HG03460 (cell line): Measurements from ENCODE around the gene TTBK2.

ENCODE experiments used
- ATAC-seq: cut with Tn5 transposase; IDR thresholded peaks from one replicate; pipeline ENCODE4 v1.9.1; 2021; ENCODE audit not compliant: unreplicated experiment

TTBK2 gene

DNA sequence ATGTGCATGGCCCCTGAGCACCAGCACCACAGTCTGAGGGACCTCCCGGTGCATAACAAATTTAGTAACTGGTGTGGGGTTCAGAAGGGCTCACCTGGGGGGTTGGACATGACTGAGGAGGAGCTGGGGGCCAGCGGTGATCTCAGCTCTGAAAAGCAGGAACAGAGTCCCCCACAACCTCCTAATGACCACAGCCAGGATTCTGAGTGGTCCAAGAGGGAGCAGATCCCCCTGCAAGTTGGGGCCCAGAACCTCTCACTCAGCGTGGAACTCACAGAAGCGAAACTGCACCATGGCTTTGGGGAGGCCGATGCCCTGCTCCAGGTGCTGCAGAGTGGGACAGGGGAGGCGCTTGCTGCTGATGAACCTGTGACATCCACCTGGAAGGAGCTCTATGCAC is 226.6 kb downstream of the TTBK2 start:
- no peak for ATAC-seq

DNA sequence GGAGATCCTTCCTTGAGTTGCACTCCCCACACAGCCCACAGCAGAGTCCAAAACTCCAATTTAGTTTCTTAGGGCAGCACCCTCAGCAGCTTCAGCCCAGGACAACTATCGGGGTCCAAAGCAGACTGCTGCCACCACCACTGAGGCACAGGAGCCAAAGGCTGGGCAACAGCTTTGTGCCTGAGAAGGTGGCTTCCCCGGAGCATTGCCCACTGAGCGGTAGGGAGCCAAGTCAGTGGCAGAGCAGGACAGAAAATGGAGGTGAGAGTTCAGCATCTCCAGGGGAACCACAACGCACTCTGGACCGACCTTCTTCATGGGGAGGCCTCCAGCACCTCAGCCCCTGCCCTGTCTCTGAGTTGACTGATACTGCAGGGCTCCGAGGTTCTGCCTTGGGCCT is 227.1 kb downstream of the TTBK2 start:
- no peak for ATAC-seq

DNA sequence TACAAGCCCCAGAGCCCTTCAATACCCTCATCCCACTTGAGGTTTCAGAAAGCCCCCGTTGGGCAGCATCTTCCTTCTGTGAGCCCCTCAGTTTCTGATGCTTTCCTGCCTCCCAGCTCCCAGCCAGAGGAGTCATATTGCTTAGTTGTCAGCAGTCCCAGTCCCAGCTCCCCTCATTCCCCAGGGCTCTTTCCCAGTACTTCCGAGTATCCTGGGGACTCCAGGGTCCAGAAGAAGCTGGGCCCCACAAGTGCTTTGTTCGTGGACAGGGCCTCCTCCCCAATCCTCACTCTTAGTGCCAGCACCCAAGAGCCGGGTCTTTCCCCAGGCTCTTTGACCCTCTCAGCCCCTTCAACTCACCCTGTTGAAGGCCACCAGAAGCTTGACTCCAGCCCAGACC is 227.6 kb downstream of the TTBK2 start:
- ATAC-seq, result no peak

DNA sequence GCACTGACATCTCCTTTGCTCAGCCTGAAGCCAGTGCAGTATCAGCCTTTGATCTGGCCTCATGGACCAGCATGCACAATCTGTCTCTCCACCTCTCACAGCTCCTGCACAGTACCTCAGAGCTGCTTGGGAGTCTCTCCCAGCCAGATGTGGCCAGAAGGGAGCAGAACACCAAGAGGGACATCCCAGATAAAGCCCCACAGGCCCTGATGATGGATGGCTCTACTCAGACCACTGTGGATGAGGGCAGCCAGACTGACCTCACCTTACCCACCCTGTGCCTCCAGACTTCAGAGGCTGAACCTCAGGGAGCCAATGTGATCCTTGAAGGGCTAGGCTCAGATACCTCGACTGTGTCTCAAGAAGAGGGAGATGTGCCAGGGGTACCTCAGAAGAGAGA is 228.0 kb downstream of the TTBK2 start:
- ATAC-seq, result no peak

DNA sequence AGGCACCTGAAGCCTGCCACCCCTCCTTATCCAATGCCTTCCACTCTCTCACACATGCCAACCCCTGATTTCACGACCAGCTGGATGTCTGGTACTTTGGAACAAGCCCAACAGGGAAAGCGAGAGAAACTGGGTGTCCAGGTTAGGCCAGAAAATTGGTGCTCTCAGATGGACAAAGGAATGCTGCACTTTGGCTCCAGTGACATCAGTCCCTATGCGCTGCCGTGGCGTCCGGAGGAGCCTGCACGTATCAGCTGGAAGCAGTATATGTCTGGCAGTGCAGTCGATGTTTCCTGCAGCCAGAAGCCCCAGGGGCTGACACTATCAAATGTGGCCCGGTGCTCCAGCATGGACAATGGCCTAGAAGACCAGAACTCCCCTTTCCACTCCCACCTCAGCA is 228.8 kb downstream of the TTBK2 start:
- ATAC-seq, result no peak

DNA sequence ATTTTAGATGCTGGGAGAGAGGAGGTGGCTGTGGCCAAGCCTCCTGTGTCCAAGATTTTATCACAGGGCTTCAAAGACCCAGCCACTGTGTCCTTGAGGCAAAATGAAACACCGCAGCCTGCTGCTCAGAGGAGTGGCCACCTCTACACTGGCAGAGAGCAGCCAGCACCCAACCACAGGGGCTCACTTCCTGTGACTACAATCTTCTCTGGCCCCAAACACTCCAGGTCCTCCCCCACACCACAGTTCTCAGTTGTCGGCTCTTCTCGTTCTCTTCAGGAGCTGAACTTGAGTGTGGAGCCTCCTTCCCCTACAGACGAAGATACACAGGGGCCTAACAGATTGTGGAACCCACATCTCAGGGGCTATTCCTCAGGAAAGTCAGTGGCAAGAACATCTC is 229.3 kb downstream of the TTBK2 start:
- no peak for ATAC-seq
